OCI-LY3 (cell line): Measurements from ENCODE around the gene KCNQ1.

Source experiments
- CTCF ChIP-seq: fragments of 200-600, 300-600 bp; sonication (generic); IDR thresholded peaks from 2 replicates; pipeline ENCODE4 v1.5.1; 2014; ENCODE audit warnings: antibody characterized with exemption, low read length, low read depth
- EZH2phosphoT487 ChIP-seq: fragments of 200-600 bp; shearing (Covaris generic); IDR thresholded peaks from 2 replicates; pipeline ENCODE4 v1.6.1; 2018; ENCODE audit warnings: antibody characterized with exemption, mixed run types, low read depth

- TF ChIP-seq CTCF, result no peak
- no peak for TF ChIP-seq EZH2phosphoT487
Observed at GRCh38 chr11:2742611-2743426, 298.0 kb downstream of the KCNQ1 start.
